Keratinocyte (primary cell): Measurements from ENCODE around the gene ELOVL5.

ENCODE experiments used
- CTCF ChIP-seq, 3 experiments: IDR thresholded peaks in 1 of 3; conservative IDR thresholded peaks in 1 of 3; optimal IDR thresholded peaks in 1 of 3; 2 replicates in 2 of 3; 3 replicates in 1 of 3; pipeline versions ENCODE3 to v1.5.1; 2011; ENCODE audit warnings: low read length in 3 of 3, mild to moderate bottlenecking in 3 of 3, moderate library complexity in 2 of 3, control low read depth in 1 of 3, inconsistent platforms in 1 of 3; ENCODE audit not compliant: insufficient read depth in 2 of 3; ENCODE audit errors: extremely low read depth in 1 of 3
- EZH2 ChIP-seq: IDR thresholded peaks from one replicate; pipeline ENCODE4 v1.6.1; 2012; ENCODE audit warnings: inconsistent platforms, mild to moderate bottlenecking, low read length, moderate library complexity

GRCh38 chr6:53257533-53257932 is 91.2 kb downstream of the ELOVL5 start:
- TF ChIP-seq CTCF (optimal IDR thresholded peaks at IDR 0.05 in 1 of 3, IDR thresholded peaks at IDR 0.05 in 1 of 3, conservative IDR thresholded peaks at IDR 0.05 in 1 of 3; ENCODE audit: extremely low read depth in 1 of 3, insufficient read depth in 2 of 3, low read length in 3 of 3), result no peak
- TF ChIP-seq EZH2, result no peak
